ENCODE results near the gene WTIP. TPM values are rescaled to one million over a fixed set of nuclear protein-coding genes. Genes with fewer than 3 reads are reported as not detected.

Gene WTIP
- total RNA-seq, 2 donors from 2014 or later, result 3.0 to 8.3 TPM

GRCh38 chr19:34503531-34504272 is 22.1 kb downstream of the WTIP start:
- Histone ChIP-seq H3K27me3 (no peaks in the 10 kb centered on the region), H3K27ac (no peak overlapping the region), H3K4me3 (no peak overlapping the region), H3K9me3 (no peaks in the 10 kb centered on the region), H3K36me3 (replicated peaks in 1 of 2; ENCODE audit: insufficient read depth in 1 of 2, low read depth in 2 of 2) (no peaks in the 10 kb centered on the region), H3K4me1 (peaks cover 4% of the 10 kb centered on the region)
- WGBS, 2 donors, result 72 to 76% methylated on average over 10 to 16 of the region's 16 CpGs
- TF ChIP-seq POLR2A (IDR thresholded peaks at IDR 0.05) (no peak), CTCF (IDR thresholded peaks at IDR 0.05) (no peak)
- DNase-seq (no peak), ATAC-seq (no peak)
- intact Hi-C loops (cut with DNase I), result loop anchor here (5.0 kb wide), 1 partner anchor 214 kb away; no protein-coding TSS in a partner anchor

GRCh38 chr19:34504273-34504808 is 22.8 kb downstream of the WTIP start:
- H3K27me3 ChIP-seq, result no peaks in the 10 kb centered on the region
- no peak overlapping the region for H3K27ac ChIP-seq
- no peaks in the 10 kb centered on the region for H3K9me3 ChIP-seq
- TF ChIP-seq CTCF (IDR thresholded peaks at IDR 0.05), result no peak
- TF ChIP-seq POLR2A (IDR thresholded peaks at IDR 0.05), result no peak
- peaks cover 4% of the 10 kb centered on the region for H3K4me1 ChIP-seq
- 66 to 75% methylated on average over 3 to 6 of the region's 6 CpGs for WGBS, 2 donors
- DNase-seq (no peak), ATAC-seq (no peak)
- no peak overlapping the region for H3K4me3 ChIP-seq
- intact Hi-C loops (cut with DNase I), result loop anchor here (5.0 kb wide), 1 partner anchor 213 kb away; no protein-coding TSS in a partner anchor
- no peaks in the 10 kb centered on the region for H3K36me3 ChIP-seq (replicated peaks in 1 of 2; ENCODE audit: insufficient read depth in 1 of 2, low read depth in 2 of 2)

- intact Hi-C loops (cut with DNase I), result loop anchor here (5.0 kb wide), 1 partner anchor 212 kb away; no protein-coding TSS in a partner anchor
- no peak for DNase-seq
- whole genome bisulfite sequencing, 2 donors, result 68 to 69% methylated on average over 4 to 8 of the region's 9 CpGs
- H3K27me3 ChIP-seq, result no peaks in the 10 kb centered on the region
- peaks cover 4% of the 10 kb centered on the region for H3K4me1 ChIP-seq
- no peak overlapping the region for H3K27ac ChIP-seq
- H3K9me3 ChIP-seq, result no peaks in the 10 kb centered on the region
- H3K36me3 ChIP-seq (replicated peaks in 1 of 2; ENCODE audit: insufficient read depth in 1 of 2, low read depth in 2 of 2), result no peaks in the 10 kb centered on the region
- ATAC-seq, result no peak
- no peak overlapping the region for H3K4me3 ChIP-seq
- TF ChIP-seq CTCF (IDR thresholded peaks at IDR 0.05) (no peak), POLR2A (IDR thresholded peaks at IDR 0.05) (no peak)
Observed at GRCh38 chr19:34504809-34505291, 23.3 kb downstream of the WTIP start.

GRCh38 chr19:34505321-34506025 is 23.9 kb downstream of the WTIP start:
- no peak for DNase-seq
- no peak for ATAC-seq
- no peaks in the 10 kb centered on the region for H3K36me3 ChIP-seq (replicated peaks in 1 of 2; ENCODE audit: insufficient read depth in 1 of 2, low read depth in 2 of 2)
- TF ChIP-seq CTCF (IDR thresholded peaks at IDR 0.05) (no peak), POLR2A (IDR thresholded peaks at IDR 0.05) (no peak)
- H3K27ac ChIP-seq, result no peak overlapping the region
- peaks cover 4% of the 10 kb centered on the region for H3K4me1 ChIP-seq
- H3K4me3 ChIP-seq, result no peak overlapping the region
- no peaks in the 10 kb centered on the region for H3K9me3 ChIP-seq
- no peaks in the 10 kb centered on the region for H3K27me3 ChIP-seq
- 79 to 87% methylated on average over 12 to 14 of the region's 14 CpGs for WGBS, 2 donors
- intact Hi-C loops (cut with DNase I), result no loop called here

All from body of pancreas (tissue), 4 donors.